HepG2 (cell line): ENCODE results near the gene GATAD2B. TPM values are rescaled to one million over a fixed set of nuclear protein-coding genes. Genes with fewer than 3 reads are reported as not detected.

Experiments
- ATAC-seq: fragments of 200-7000 bp; cut with Tn5 transposase; 3 replicates; pipeline ENCODE4 v1.9.1; 2020; ENCODE audit warnings: mild to moderate bottlenecking, moderate library complexity
- BruUV-seq: library from RNA; stranded (reverse); fragments of 400-500 nt; replicated peaks from 2 replicates; lab custom pipeline; 2021; lab: Mats Ljungman, UMichigan
- CTCF ChIA-PET: fragments of 300-600 bp; formaldehyde crosslinking; extraction: SDS; loops from one replicate; lab custom pipeline; 2021; ENCODE audit warnings: low total read pairs, inconsistent platforms, low intra/inter-chr PET ratio; lab: Yijun Ruan, JAX
- POLR2A ChIA-PET: fragments of 350-600 bp; sonication (Branson Sonifier 250); formaldehyde crosslinking; loops from one replicate; lab custom pipeline; 2020; ENCODE audit warnings: antibody characterized with exemption, inconsistent platforms; lab: Yijun Ruan, JAX
- DNase-seq: peaks from one replicate; pipeline ENCODE4 v3.0.0-alpha.2; 2015; ENCODE audit warnings: low spot score
- FAIRE-seq: peaks from 3 replicates; lab custom pipeline; 2011; peaks lifted over from hg19 to GRCh38; lab: Jason Lieb, UNC
- H2AFZ ChIP-seq: one replicate; pipeline ENCODE4 v1.6.1; 2011; ENCODE audit warnings: low read length, inconsistent platforms
- H3K27ac ChIP-seq: fragments of 300-600 bp; 3 replicates; pipeline ENCODE4 v1.8.0; 2011; ENCODE audit warnings: mixed run types, mild to moderate bottlenecking, mixed read lengths, low read length, inconsistent platforms; ENCODE audit not compliant: insufficient read depth; ENCODE audit errors: extremely low read length
- H3K27me3 ChIP-seq, 2 experiments: fragments of 200-600 bp in 1 of 2; 2 replicates in 1 of 2; 3 replicates in 1 of 2; pipeline versions ENCODE4 v1.6.0 to v1.8.0; 2011; ENCODE audit warnings: low read length in 2 of 2, mild to moderate bottlenecking in 2 of 2, moderate library complexity in 2 of 2, inconsistent platforms in 1 of 2; ENCODE audit not compliant: insufficient read depth in 2 of 2, control insufficient read depth in 1 of 2
- H3K36me3 ChIP-seq, 2 experiments: fragments of 200-600 bp in 1 of 2; replicated peaks in 1 of 2; 2 replicates in 1 of 2; 3 replicates in 1 of 2; pipeline versions ENCODE4 v1.5.1 to v1.8.0; 2011; ENCODE audit warnings: low read length in 2 of 2, inconsistent platforms in 1 of 2; ENCODE audit not compliant: insufficient read depth in 2 of 2, control insufficient read depth in 1 of 2
- H3K4me1 ChIP-seq: 2 replicates; pipeline ENCODE4 v1.5.1; 2012; ENCODE audit warnings: low read length, inconsistent platforms; ENCODE audit not compliant: insufficient read depth
- H3K4me2 ChIP-seq: 2 replicates; pipeline ENCODE4 v1.6.0; 2011; ENCODE audit warnings: low read depth, low read length, inconsistent platforms
- H3K4me3 ChIP-seq, 3 experiments: fragments of 200-600 bp in 1 of 3; sonication (generic), shearing (Covaris generic) in 1 of 3; replicated peaks in 1 of 3; 2 replicates each; pipeline ENCODE4 v1.5.1; 2011 to 2016; ENCODE audit warnings: low read length in 3 of 3, inconsistent platforms in 2 of 3, low read depth in 2 of 3, mild to moderate bottlenecking in 2 of 3, control low read depth in 1 of 3, mixed read lengths in 1 of 3; ENCODE audit not compliant: insufficient read depth in 1 of 3
- H3K79me2 ChIP-seq: one replicate; pipeline ENCODE4 v1.6.1; 2011; ENCODE audit warnings: low read length, inconsistent platforms; ENCODE audit not compliant: insufficient read depth
- H3K9ac ChIP-seq: 2 replicates; pipeline ENCODE4 v1.6.0; 2011; ENCODE audit warnings: mild to moderate bottlenecking, low read depth, low read length, inconsistent platforms; ENCODE audit not compliant: insufficient read depth
- H3K9me3 ChIP-seq: 2 replicates; pipeline ENCODE4 v1.5.1; 2012; ENCODE audit warnings: mild to moderate bottlenecking, low read length
- H4K20me1 ChIP-seq: 2 replicates; pipeline ENCODE4 v1.6.0; 2011; ENCODE audit warnings: inconsistent platforms, mild to moderate bottlenecking, low read length, moderate library complexity; ENCODE audit not compliant: insufficient read depth
- ATF7-NPFF ChIP-seq: sonication (generic); formaldehyde crosslinking; IDR thresholded peaks from 2 replicates; pipeline ENCODE4 v1.8.1; 2023; ENCODE audit warnings: mild to moderate bottlenecking, low read depth, missing genetic modification reagents, moderate library complexity
- CREB1 ChIP-seq, 2 experiments: fragments of 450-650 bp in 1 of 2; IDR thresholded peaks; 2 replicates each; pipeline ENCODE4 v1.6.1; 2016 to 2017; ENCODE audit warnings: control low read depth in 1 of 2, mild to moderate bottlenecking in 1 of 2, missing compliant biosample characterization in 1 of 2, missing genetic modification characterization in 1 of 2
- GTF2F1 ChIP-seq: fragments of 150-350 bp; IDR thresholded peaks from 2 replicates; pipeline ENCODE4 v1.6.1; 2014; ENCODE audit warnings: low read length
- KLF15 ChIP-seq: sonication (generic); formaldehyde crosslinking; IDR thresholded peaks from 2 replicates; pipeline ENCODE4 v1.8.1; 2023; ENCODE audit warnings: borderline replicate concordance, mild to moderate bottlenecking, inconsistent platforms, missing genetic modification reagents, mixed read lengths
- LCORL ChIP-seq, 2 experiments: fragments of 450-650 bp in 1 of 2; sonication (generic) in 1 of 2; formaldehyde crosslinking in 1 of 2; IDR thresholded peaks; 2 replicates each; pipeline versions ENCODE4 v1.5.0 to v1.6.1; 2017 to 2020; ENCODE audit warnings: antibody characterized with exemption in 1 of 2, missing genetic modification reagents in 1 of 2
- PCBP2 ChIP-seq: fragments of 200-400 bp; formaldehyde crosslinking; optimal IDR thresholded peaks from 2 replicates; pipeline ENCODE3; 2018; ENCODE audit warnings: low read length, low read depth; ENCODE audit not compliant: poor library complexity, severe bottlenecking
- POGZ ChIP-seq: sonication (generic); formaldehyde crosslinking; IDR thresholded peaks from 2 replicates; pipeline ENCODE4 v1.4.0; 2020; ENCODE audit warnings: mild to moderate bottlenecking, missing genetic modification reagents
- RFX1 ChIP-seq: fragments of 450-650 bp; IDR thresholded peaks from 2 replicates; pipeline ENCODE4 v1.6.1; 2017
- SMAD9 ChIP-seq: sonication (generic); formaldehyde crosslinking; IDR thresholded peaks from 2 replicates; pipeline ENCODE4 v1.5.1; 2020; ENCODE audit warnings: mild to moderate bottlenecking, missing genetic modification reagents
- TOPORS ChIP-seq: sonication (generic); formaldehyde crosslinking; IDR thresholded peaks from 2 replicates; pipeline ENCODE4 v1.8.0; 2023; ENCODE audit warnings: mild to moderate bottlenecking, missing genetic modification reagents
- ZBTB42 ChIP-seq: sonication (generic); formaldehyde crosslinking; IDR thresholded peaks from 2 replicates; pipeline ENCODE4 v1.5.0; 2020; ENCODE audit warnings: mild to moderate bottlenecking, missing genetic modification reagents
- ZNF12 ChIP-seq: sonication (generic); formaldehyde crosslinking; IDR thresholded peaks from 2 replicates; pipeline ENCODE4 v1.5.0; 2020; ENCODE audit warnings: missing genetic modification reagents
- ZNF263 ChIP-seq: sonication (generic); formaldehyde crosslinking; IDR thresholded peaks from 2 replicates; pipeline ENCODE4 v1.4.0; 2020; ENCODE audit warnings: missing genetic modification reagents
- ZNF557 ChIP-seq: sonication (generic); formaldehyde crosslinking; IDR thresholded peaks from 2 replicates; pipeline ENCODE4 v1.4.0; 2020; ENCODE audit warnings: missing genetic modification reagents
- ZNF644 ChIP-seq: IDR thresholded peaks from 2 replicates; pipeline ENCODE4 v1.6.1; 2016; ENCODE audit warnings: low read depth
- ZNF652 ChIP-seq: IDR thresholded peaks from 2 replicates; pipeline ENCODE4 v1.6.1; 2016; ENCODE audit warnings: low read depth, borderline replicate concordance
- WGBS: methylation state at CpG from one replicate; pipeline ENCODE4 v1.1.6; 2017; ENCODE audit warnings: low lambda C conversion rate; 5-methylcytosine and 5-hydroxymethylcytosine counted together
- in situ Hi-C: cut with HindIII; loops from 2 replicates; pipeline ENCODE4 v1.10.0; 2017; ENCODE audit warnings: low pct_unique_long_range_greater_than_20kb; ENCODE audit not compliant: extremely low pct_ligation_motif_present
- intact Hi-C: fragments of 100-400 bp; cut with micrococcal nuclease; formaldehyde crosslinking; loops from one replicate; pipeline ENCODE4 v1.10.0; 2022; ENCODE audit not compliant: unreplicated experiment
- polyA plus RNA-seq, 8 experiments: library from polyadenylated mRNA; depleted of rRNA in 3 of 8; stranded (reverse) in 7 of 8; unstranded in 1 of 8; fragments of >200 nt; fragmentation: Illumina TruSeq in 4 of 8; extraction: Trizol in 4 of 8; gene quantifications; 2 replicates each; pipeline versions ENCODE4 v1.2.1 to v1.2.3, GENCODE V29; 2011 to 2016; ENCODE audit warnings: low read depth in 4 of 8, missing spikeins in 1 of 8, mixed read lengths in 1 of 8; ENCODE audit not compliant: insufficient read depth in 1 of 8
- total RNA-seq, 5 experiments: library from RNA; depleted of rRNA; stranded (reverse); fragments of >200 nt; fragmentation: Illumina TruSeq; extraction: Trizol; gene quantifications; 2 replicates each; pipeline ENCODE4 v1.2.3, GENCODE V29; 2016; ENCODE audit warnings: low read depth in 1 of 5
- TF ChIP-seq, protein P1 (sequence below), 2 experiments: fragments of 450-650 bp in 1 of 2; sonication (generic) in 1 of 2; formaldehyde crosslinking; IDR thresholded peaks; 2 replicates each; pipeline versions ENCODE4 v1.5.0 to v1.8.0; 2020 to 2022; ENCODE audit warnings: mild to moderate bottlenecking in 1 of 2, missing genetic modification reagents in 1 of 2

Gene GATAD2B
- total and polyA plus RNA-seq, 2 of the 13 experiments (the other 11 are each of a cell fraction or from before 2014, with no cell fraction given), result 3.2 to 5.2 TPM

DNA sequence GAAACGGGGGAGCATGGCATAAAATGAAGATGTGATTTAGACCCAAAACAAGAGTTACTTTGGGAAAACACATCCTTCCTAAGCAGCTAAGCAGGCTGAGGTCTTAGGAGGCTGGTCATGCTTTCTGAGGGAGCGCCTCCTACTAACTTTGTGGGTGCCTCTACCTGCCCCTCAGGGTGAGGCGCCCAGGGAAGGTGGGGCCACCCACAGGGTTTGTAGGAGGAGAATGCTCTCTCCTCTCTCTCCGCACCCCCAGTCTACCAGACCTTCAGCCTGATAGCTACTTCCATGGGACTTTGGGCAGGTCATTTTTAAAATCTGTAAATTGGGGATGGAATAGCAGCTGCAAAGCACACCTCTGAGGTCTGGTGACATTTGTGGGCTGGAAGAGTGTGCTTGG is 123.8 kb downstream of the GATAD2B start (continued):
- no peak for TF ChIP-seq CREB1 (IDR thresholded peaks at IDR 0.05)
- no peak for TF ChIP-seq CREB1 (CRISPR knock-in tag; IDR thresholded peaks at IDR 0.05)
- TF ChIP-seq ZNF263 (CRISPR knock-in tag), result no peak
- no peak for TF ChIP-seq ATF7-NPFF (CRISPR knock-in tag)
- no peak for TF ChIP-seq LCORL (IDR thresholded peaks at IDR 0.05)
- TF ChIP-seq LCORL (CRISPR knock-in tag; IDR thresholded peaks at IDR 0.05), result no peak
- TF ChIP-seq ZBTB42 (CRISPR knock-in tag), result no peak
- no peak for TF ChIP-seq PCBP2
- no peak for TF ChIP-seq ZNF557 (CRISPR knock-in tag)
- no peak for TF ChIP-seq POGZ
- TF ChIP-seq SMAD9 (CRISPR knock-in tag), result no peak
- no peak for TF ChIP-seq GTF2F1
- no peak for TF ChIP-seq ZNF652

DNA sequence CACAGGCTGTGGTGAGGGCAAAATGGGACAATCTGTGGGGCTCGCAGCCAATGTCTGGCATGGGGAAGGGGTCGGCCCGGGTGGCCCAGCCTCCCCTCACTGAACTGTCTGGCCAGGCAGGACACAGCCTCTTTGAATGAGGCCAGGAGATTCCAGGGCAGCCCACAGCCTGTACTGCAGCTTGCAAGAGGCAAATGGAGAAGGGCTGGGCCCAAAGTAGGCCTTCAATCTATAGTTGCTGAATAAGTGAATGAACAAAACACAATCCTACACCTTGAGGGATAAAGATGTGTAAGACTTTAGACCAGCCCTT is 124.3 kb downstream of the GATAD2B start:
- POLR2A ChIA-PET, result interaction anchor here (1.0 to 2.6 kb wide), 3 partner anchors 15 to 192 kb away, joined by 5 to 10 read pairs (median 9); partner anchors contain the start of genes RAB13 and RPS27
- no peak for FAIRE-seq
- no peaks in the 10 kb centered on the region for H4K20me1 ChIP-seq
- no peak overlapping the region for H3K9ac ChIP-seq
- DNase-seq, result no peak
- in situ Hi-C loops, result loop anchor here (5.0 kb wide), 1 partner anchor 189 kb away; the partner anchor contains the start of gene RAB13
- intact Hi-C loops, result loop anchor here (5.0 kb wide), 1 partner anchor 169 kb away; the partner anchor contains the start of gene CREB3L4
- H3K27ac ChIP-seq, result no peak overlapping the region
- no CpG with 5 or more reads among the region's 3 CpGs for WGBS
- peaks cover 32% of the 10 kb centered on the region for H3K4me1 ChIP-seq
- H3K27me3 ChIP-seq, result peaks cover 5 to 34% of the 10 kb centered on the region in 2 experiments; a peak in 4 of 5 replicates
- H3K4me3 ChIP-seq, result no peak overlapping the region
- no peak for TF ChIP-seq ZNF644 (CRISPR knock-in tag)
- no peak for TF ChIP-seq KLF15
- TF ChIP-seq, protein P1, sequence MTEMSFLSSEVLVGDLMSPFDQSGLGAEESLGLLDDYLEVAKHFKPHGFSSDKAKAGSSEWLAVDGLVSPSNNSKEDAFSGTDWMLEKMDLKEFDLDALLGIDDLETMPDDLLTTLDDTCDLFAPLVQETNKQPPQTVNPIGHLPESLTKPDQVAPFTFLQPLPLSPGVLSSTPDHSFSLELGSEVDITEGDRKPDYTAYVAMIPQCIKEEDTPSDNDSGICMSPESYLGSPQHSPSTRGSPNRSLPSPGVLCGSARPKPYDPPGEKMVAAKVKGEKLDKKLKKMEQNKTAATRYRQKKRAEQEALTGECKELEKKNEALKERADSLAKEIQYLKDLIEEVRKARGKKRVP (CRISPR knock-in tag; IDR thresholded peaks at IDR 0.05), result no peak
- no peak for TF ChIP-seq RFX1
- no peak for TF ChIP-seq TOPORS (CRISPR knock-in tag)
- no peak for TF ChIP-seq ZNF12 (CRISPR knock-in tag)
- no TSS peak for BruUV-seq
- ATAC-seq, result no peak
- no peaks in the 10 kb centered on the region for H3K36me3 ChIP-seq
- no peaks in the 10 kb centered on the region for H3K79me2 ChIP-seq
- CTCF ChIA-PET, result interaction anchor here (3.6 kb wide), 1 partner anchor 188 kb away, joined by 35 read pairs; the partner anchor contains the start of gene RAB13
- no peak overlapping the region for H3K4me2 ChIP-seq
- H3K9me3 ChIP-seq, result no peaks in the 10 kb centered on the region
- no peak overlapping the region for H2AFZ ChIP-seq
